Cardiac muscle cell (in vitro differentiated cells and primary cell): ENCODE data around the gene PRKAG2. TPM values are rescaled to one million over a fixed set of nuclear protein-coding genes. Genes with fewer than 3 reads are reported as not detected.

ENCODE experiments used
- DNase-seq, 2 donors: peaks; one replicate each; pipeline versions ENCODE4 v3.0.0 to v3.0.0-alpha.2; 2010 to 2017; ENCODE audit warnings: low read depth in 1 of 2, low spot score in 1 of 2
- H3K27ac ChIP-seq: fragments of 200-600 bp; sonication (generic); 2 replicates; pipeline ENCODE4 v1.5.1; 2016
- H3K27me3 ChIP-seq: fragments of 200-600 bp; sonication (generic); 2 replicates; pipeline ENCODE4 v1.6.0; 2016; ENCODE audit warnings: control low read depth
- H3K36me3 ChIP-seq: fragments of 200-600 bp; sonication (generic); 2 replicates; pipeline ENCODE4 v1.5.1; 2016; ENCODE audit warnings: control low read depth
- H3K4me1 ChIP-seq: fragments of 200-600 bp; sonication (generic); 2 replicates; pipeline ENCODE4 v1.8.1; 2017; ENCODE audit warnings: low read depth, mild to moderate bottlenecking, mixed run types
- H3K4me3 ChIP-seq: fragments of 200-600 bp; sonication (generic); 2 replicates; pipeline ENCODE4 v1.5.1; 2016; ENCODE audit warnings: mild to moderate bottlenecking
- H3K9me3 ChIP-seq: fragments of 200-600 bp; sonication (generic); 2 replicates; pipeline ENCODE4 v1.5.1; 2017; ENCODE audit warnings: low read depth, mild to moderate bottlenecking, control low read depth
- polyA plus RNA-seq: library from polyadenylated mRNA; unstranded; fragments of >200 nt; fragmentation: Nextera tagmentation; extraction: Ambion mirVana; gene quantifications from 2 replicates; pipeline ENCODE4 v1.2.1, GENCODE V29; 2016
- total RNA-seq: library from RNA; depleted of rRNA; stranded (reverse); fragments of >200 nt; gene quantifications from 2 replicates; pipeline ENCODE4 v1.2.3, GENCODE V29; 2016
- TF ChIP-seq, protein P1 (sequence below): IDR thresholded peaks from 2 replicates; pipeline ENCODE4 v1.5.1; 2012; ENCODE audit warnings: low read depth, mild to moderate bottlenecking, low read length

The PRKAG2 gene
- total and polyA plus RNA-seq, 2 experiments from 2014 or later = 43.4 to 85.3 TPM

DNA sequence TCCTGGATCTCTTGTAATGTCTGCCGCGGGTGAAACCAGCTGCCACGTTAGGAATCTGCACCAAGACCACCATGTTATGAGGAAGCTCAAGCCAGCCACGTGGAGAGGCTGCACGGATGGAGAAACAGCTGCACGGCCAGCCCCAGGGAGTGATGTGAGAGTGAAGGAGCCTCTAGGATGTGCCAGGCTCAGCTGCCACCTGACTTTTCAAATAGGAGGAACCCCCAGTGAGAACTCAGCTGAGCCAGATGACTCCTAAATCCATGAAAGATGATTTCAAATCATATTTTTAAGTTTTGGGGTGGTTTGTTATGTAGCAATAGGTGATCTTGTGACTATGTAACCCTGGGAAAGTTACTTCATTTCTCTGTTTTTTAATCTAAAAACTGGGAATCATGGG lies 71.7 kb downstream of the PRKAG2 start:
- TF ChIP-seq, protein P1, sequence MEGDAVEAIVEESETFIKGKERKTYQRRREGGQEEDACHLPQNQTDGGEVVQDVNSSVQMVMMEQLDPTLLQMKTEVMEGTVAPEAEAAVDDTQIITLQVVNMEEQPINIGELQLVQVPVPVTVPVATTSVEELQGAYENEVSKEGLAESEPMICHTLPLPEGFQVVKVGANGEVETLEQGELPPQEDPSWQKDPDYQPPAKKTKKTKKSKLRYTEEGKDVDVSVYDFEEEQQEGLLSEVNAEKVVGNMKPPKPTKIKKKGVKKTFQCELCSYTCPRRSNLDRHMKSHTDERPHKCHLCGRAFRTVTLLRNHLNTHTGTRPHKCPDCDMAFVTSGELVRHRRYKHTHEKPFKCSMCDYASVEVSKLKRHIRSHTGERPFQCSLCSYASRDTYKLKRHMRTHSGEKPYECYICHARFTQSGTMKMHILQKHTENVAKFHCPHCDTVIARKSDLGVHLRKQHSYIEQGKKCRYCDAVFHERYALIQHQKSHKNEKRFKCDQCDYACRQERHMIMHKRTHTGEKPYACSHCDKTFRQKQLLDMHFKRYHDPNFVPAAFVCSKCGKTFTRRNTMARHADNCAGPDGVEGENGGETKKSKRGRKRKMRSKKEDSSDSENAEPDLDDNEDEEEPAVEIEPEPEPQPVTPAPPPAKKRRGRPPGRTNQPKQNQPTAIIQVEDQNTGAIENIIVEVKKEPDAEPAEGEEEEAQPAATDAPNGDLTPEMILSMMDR = no peak
- H3K27ac ChIP-seq = no peak overlapping the region
- no peak for DNase-seq
- H3K4me1 ChIP-seq = no peaks in the 10 kb centered on the region
- no peaks in the 10 kb centered on the region for H3K27me3 ChIP-seq
- H3K9me3 ChIP-seq = no peaks in the 10 kb centered on the region
- H3K4me3 ChIP-seq = no peak overlapping the region
- H3K36me3 ChIP-seq = no peaks in the 10 kb centered on the region

DNA sequence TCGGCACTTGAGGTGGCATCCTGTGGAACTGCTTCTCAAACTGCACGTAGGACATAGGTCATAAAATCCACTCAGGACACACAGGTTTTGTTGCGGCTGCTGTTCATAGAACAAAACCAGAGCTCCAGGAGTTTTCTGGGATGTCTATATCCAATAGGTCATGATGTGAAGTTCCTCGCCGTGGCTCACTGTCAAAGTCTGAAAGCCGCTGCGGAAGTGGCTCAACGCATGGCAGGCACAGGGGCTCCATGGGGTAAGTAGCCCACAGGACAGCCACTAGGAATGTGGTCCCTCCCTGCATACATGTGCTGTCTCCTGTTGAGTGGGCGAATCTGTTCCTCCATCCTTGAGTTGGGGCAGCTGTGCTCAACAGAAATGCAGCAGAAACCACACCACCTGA lies 72.2 kb downstream of the PRKAG2 start:
- DNase-seq = no peak
- H3K4me3 ChIP-seq = no peak overlapping the region
- TF ChIP-seq, protein P1 = no peak
- H3K9me3 ChIP-seq = no peaks in the 10 kb centered on the region
- no peaks in the 10 kb centered on the region for H3K36me3 ChIP-seq
- H3K27me3 ChIP-seq = no peaks in the 10 kb centered on the region
- no peak overlapping the region for H3K27ac ChIP-seq
- no peaks in the 10 kb centered on the region for H3K4me1 ChIP-seq

DNA sequence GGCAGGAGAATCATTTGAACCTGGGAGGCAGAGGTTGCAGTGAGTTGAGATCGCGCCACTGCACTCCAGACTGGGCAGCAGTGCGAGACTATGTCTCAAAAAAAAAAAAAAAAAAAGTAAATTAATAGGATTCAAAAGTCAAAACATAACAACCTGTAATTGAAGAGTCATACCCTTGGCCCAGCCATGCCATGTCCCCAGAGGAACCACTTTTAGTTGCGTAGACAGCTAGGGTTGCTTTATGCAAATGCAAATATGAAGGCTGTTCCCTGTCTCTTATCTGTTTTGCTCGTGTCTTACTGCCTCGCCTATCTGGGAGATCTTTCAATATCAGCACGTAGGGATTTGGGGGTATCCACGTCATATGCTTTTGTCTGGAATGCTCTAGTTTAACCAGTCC lies 73.1 kb downstream of the PRKAG2 start:
- Histone ChIP-seq H3K36me3 (no peaks in the 10 kb centered on the region), H3K4me3 (no peak overlapping the region), H3K4me1 (no peaks in the 10 kb centered on the region), H3K27me3 (no peaks in the 10 kb centered on the region), H3K27ac (no peak overlapping the region), H3K9me3 (no peaks in the 10 kb centered on the region)
- TF ChIP-seq, protein P1 = no peak
- DNase-seq = no peak

DNA sequence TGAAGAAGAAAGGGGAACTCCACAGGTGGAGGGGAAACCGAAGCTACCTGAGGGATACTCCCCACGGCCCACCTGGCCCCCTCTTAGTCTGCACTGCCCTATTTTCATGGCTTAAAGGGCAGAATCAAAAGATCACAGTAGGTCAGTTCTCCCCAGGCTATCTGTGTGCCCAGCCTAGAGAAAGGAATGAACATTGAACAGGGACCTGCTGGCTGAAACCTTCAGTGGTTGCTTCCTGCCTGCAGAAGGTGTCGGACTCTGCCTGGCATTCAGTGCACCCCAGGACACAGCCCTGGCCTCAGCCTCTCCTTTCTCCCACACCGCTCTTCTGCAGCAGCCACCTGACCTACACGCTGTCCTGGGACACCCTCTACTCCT lies 74.5 kb downstream of the PRKAG2 start:
- Histone ChIP-seq H3K36me3 (no peaks in the 10 kb centered on the region), H3K4me1 (no peaks in the 10 kb centered on the region), H3K27ac (no peak overlapping the region), H3K4me3 (no peak overlapping the region), H3K27me3 (no peaks in the 10 kb centered on the region), H3K9me3 (no peaks in the 10 kb centered on the region)
- TF ChIP-seq, protein P1 = no peak
- no peak for DNase-seq

DNA sequence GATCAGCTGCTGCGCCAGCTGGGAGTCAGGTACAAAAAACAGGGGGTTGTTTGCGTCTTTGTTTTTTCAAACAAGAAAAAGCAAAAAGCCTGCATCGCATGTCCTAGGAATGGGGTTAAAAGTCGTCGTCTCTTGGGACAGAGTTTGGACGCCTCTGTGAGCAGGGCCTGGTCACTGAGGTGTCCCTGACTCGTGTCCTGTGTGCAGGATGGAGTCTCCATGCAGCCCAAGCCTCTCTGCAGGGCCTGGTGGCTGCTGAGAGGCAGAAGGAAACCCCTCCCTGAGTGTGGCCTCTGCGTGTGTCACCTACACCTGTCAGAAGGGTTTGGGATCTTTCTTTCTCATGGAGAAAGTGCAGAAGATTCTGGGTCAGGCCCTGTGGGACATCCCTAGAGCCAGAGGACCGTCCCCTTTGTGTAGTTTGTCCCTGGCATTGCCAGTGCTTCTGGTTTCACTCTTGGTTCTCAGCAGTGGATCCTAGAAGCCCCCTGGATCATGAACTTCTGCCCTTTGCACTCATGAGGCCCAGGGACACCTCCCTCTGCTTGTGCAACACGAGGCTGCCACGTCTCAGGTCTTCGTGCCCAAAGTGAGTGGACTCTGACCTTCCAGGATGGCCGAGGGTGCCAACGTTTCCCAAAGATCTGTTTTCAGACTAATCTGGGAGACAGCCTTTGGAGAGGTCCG lies 75.0 kb downstream of the PRKAG2 start:
- Histone ChIP-seq H3K36me3 (no peaks in the 10 kb centered on the region), H3K27ac (no peak overlapping the region), H3K9me3 (no peaks in the 10 kb centered on the region), H3K4me3 (no peak overlapping the region), H3K4me1 (no peaks in the 10 kb centered on the region), H3K27me3 (no peaks in the 10 kb centered on the region)
- TF ChIP-seq, protein P1 = no peak
- DNase-seq = no peak
